Right lobe of liver (tissue), 4 donors: ENCODE measurements around the gene KDSR.

ENCODE experiments used
- CTCF ChIP-seq, 4 donors: fragments of 200-600 bp in 3 of 4; fragments of 450-650 bp in 1 of 4; IDR thresholded peaks; one replicate each; pipeline versions ENCODE4 v1.5.1 to v1.8.0; 2016 to 2022; ENCODE audit warnings: antibody characterized with exemption in 4 of 4, mild to moderate bottlenecking in 2 of 4
- POLR2A ChIP-seq: fragments of 450-650 bp; IDR thresholded peaks from one replicate; pipeline ENCODE4 v1.6.1; 2017; ENCODE audit warnings: antibody characterized with exemption, mild to moderate bottlenecking
- donor health status: DM: no; HTN: no; CAD: no.
- donor health status: DM: no; HTN: no; CAD: no.
- donor health status: DM: no; HTN: yes; CAD: no.

GRCh38 chr18:63301434-63301833 is 65.6 kb downstream of the KDSR start:
- no peak for TF ChIP-seq POLR2A
- TF ChIP-seq CTCF (IDR thresholded peaks at IDR 0.05), result no peak
